ENCODE data around the gene KAZN.

KAZN gene

DNA sequence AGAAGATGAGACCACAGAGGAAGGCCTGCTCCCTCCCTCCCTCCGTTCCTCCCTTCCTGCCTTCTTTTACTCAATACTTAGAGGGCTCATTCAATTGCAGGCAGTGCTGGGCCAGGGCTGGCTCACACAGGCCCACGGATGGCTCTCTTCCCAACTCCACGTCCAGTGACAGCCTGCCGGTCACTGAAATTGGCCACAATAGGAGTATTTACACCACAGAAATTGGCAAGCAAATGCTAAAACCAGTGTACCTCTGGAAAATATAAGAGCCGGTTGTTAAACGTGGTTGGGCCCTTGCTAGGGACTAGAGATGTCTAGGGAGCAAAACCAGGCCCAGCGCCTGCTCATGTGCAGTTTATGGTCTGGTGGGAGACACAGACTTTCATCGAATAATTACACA, 482.6 kb downstream of the KAZN start:
- DNase-seq (ENCODE audit: low read depth in 2 of 2), result no peak

DNA sequence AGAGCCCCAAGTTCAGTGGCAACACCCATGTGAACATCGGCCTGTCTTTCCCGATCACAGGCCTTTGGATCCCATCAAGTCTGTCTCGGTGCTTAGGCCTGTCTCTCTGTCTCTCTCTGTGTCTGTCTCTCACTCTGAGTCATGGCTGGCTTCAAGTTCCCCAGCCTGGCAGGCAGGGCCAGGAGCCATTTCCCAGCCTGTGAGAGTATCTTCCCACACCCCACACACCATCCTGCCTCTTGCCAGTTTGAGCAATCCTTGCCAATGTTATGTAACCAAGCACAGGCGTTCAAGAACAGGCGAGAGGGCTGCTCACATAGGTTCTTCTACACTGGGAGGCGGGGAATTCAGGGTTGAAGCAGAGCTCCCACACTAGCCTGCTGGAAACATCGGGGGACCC, 485.1 kb downstream of the KAZN start:
- no peak for DNase-seq (ENCODE audit: low read depth in 2 of 2)

DNA sequence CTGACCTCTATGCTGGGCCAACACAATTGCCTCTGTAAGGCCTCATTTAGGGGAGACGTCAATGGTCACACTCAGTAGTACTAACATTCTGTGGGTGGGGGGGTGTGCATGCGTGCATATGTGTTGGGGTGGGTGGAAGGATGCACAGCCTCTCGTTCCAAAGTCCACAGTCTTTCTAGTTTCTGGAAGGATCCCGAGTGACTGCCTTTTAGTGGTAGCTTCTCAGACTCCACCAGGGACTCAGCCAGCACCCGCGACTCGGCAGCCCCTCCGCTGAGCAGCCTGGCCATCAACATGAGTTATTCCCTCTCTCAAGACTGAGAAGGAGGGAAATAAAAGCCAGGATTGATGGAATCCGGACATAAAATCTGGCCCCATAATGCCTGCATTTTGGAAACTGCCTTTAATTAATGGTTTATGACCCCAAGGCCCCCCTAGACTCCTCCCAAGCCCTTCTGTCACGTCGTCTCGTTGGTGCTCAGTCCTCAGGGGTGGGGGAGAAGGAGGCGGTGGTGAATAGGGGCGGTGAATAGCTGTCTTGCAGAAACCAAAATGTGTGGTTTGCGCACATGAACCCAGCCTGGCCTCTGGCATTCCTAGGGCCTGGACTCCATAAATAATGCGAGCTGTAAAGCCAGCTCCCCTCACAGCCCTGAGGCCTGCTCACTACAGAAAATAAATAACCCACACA, 489.9 kb downstream of the KAZN start:
- no peak for DNase-seq (ENCODE audit: low read depth in 2 of 2)

DNA sequence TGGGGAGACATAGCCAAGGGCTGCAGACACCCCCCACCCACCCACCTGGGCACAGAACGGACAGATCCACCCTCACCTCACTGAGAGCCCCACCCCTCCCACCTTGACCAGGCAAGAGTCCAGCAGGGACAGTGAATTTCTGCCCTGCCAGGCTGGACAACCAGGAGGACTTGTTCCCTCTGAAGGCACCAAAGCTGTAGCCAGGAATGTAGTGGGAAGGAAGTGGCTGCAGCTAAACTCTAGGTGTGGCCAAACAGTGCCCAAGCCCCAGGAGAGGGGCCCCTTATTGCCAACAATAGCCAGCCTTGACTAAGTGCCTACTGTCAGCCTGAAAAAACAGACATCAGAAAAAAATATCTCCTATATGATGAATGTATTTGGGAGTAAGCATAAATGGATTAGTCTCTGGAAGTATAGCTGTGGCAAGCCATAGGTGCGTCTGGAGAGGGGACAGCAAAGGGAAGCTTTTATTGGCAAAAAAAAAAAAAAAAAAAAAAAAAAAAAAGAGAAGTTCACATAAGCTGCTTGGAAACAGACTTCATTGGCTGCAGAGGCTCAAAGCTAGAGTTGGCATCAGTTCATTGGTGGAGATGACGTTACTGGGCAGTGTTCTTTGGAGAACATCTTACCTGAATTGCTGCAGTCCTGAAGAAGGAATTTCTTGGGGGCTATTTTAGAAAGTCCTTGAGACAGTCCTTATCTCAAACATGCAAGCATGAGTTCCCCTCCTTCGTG, 490.9 kb downstream of the KAZN start:
- no peak for DNase-seq (ENCODE audit: low read depth in 2 of 2)

DNA sequence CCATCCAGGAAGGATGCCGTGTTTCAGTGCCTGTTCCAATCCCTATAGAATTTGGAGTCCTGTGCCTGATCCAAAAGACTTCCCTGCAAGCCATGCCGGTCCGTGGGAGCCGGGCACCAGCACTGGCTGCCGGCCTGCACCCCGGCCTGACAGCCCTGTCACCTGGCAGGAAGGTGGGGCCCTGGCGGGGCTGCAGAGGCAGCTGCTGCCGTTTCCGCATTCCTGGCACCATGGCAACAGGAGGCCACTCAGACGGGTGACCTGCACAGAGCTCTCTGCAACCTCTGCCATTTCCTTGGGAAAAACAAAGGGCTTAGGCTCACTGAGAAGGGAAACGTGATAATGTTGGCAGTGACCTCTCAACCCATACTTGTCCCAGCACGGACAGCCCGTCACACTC, 491.9 kb downstream of the KAZN start:
- DNase-seq (ENCODE audit: low read depth in 2 of 2), result peak in 1 of 2 donors; percentile 9

DNA sequence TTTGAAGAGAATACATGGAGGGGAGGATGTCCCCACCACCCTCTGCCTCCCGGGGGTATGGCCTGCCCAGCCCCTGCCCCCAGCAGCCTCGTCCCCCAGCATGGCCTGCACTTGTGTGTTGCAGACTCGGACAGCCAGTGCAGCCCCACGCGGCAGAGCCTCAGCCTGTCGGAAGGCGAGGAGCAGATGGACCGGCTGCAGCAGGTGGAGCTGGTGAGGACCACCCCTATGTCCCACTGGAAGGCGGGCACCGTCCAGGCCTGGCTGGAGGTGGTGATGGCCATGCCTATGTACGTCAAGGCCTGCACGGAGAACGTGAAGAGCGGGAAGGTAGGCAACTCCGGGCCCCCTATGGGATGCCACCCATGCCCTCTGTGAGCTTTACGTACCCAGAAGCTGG, 495.6 kb downstream of the KAZN start:
- DNase-seq (ENCODE audit: low read depth in 2 of 2), result no peak

DNA sequence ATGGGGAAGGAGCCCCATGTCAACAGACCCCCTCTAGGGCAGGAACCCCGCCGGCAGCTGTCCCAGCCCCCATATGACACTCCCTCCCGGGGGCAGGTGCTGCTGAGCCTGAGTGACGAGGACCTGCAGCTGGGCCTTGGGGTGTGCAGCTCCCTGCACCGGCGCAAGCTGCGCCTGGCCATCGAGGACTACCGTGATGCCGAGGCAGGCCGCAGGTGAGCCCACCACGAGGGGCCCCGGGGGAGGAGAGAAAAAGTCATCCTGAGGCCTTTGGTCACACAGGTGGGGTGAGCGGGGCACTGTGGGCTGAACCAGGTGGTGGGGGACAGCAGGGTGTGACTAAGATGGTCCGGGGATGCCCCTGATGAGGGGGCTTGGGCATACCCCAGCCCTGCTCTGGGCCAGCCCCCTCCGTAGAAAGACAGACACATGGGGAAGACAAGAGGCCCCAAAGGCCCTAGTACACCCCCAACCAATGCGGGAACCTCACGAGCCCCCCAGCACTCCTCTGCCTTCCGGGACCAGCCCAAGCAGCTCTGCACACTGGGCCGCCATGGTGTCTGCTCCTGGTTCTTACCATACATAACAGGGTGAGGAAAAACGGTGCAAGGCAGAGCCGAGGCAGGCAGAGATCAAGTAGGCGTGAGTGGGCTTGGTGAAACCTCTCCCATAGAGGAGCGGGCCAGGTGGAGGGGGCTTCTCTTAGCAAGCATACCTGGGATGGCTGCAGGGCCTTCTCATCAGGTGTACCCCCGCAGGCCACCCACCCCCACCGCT, 496.4 kb downstream of the KAZN start:
- no peak for DNase-seq (ENCODE audit: low read depth in 2 of 2)

DNA sequence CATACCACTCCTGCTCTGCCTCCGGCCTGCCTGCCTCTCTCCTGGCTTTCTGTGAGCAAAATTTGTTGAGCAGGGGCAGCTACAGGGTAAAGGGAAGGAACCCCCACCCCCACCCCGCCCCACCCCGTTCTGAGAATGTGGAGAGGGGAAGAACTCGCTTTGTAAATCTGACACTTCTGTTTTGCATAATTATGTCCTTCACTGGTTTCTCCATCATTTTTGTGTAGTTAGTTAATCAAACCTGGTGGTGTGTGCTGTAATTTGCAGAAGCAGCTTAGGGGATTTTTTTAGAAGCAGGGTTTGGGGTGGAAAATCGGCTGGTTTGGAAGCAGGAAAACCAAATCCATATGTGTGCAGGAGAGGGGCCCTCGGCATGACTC, 497.0 kb downstream of the KAZN start:
- no peak for DNase-seq (ENCODE audit: low read depth in 2 of 2)

DNA sequence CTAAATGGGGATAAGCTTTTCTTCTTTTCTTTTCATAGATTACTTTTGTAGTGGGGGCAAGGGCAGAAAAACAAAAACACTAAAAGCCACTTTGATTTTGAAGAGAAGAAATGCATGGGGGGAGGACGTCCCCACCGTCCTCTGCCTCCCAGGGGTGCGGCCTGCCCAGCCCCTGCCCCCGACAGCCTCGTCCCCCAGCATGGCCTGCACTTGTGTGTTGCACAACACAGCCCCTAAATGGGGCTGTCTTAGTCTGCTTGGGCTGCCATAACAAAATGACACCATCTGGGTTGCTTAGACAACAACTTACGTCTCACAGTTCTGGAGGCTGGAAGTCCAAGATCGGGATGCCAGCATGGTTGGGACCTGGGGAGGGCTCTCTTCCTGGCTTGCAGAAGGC, 497.8 kb downstream of the KAZN start:
- no peak for DNase-seq (ENCODE audit: low read depth in 2 of 2)

DNA sequence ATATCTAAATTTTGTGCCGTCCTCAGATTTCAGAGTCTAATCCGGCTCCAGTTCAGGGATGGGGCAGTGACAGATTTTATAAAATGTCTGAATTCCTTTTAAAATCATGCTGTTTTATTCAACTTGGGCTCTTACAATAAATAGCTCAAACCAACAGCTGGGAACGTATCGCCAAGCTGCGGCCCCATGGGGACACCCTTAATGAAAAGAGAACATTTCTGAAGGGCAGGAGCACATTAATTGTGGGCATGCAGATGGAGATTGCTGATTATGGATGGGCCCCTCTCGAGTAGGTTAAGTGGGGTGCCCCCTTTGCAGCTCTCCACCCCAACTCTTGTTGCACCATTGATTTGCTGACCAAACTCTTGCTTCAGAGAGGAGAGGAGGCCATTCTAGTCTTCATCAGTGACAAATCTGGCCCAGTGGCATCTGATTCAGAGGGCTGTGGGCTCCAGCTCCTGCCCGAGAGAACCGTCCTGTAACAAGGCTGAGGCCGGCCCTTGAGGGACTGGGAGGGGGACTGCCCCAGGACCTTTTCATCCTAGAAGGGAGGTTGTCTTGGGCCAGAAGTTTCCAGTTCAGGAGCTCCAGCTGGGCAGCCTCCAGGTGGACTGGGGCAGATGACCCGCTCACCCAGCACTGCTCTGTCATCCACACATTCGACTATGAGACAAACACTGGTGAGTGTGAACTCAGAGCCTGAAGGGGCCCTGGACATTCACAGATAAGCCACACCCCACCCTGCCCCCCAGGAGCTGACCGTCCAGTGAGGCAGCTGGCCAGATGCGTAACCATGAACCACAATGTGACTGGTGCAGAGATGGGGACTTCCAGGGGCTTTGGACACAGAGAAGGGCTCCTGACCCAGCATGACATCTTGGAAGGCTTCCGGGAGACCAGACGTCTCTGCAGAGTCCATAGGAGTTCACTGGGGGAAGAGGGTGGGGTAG, 500.0 kb downstream of the KAZN start:
- DNase-seq (ENCODE audit: low read depth in 2 of 2), result no peak

DNA sequence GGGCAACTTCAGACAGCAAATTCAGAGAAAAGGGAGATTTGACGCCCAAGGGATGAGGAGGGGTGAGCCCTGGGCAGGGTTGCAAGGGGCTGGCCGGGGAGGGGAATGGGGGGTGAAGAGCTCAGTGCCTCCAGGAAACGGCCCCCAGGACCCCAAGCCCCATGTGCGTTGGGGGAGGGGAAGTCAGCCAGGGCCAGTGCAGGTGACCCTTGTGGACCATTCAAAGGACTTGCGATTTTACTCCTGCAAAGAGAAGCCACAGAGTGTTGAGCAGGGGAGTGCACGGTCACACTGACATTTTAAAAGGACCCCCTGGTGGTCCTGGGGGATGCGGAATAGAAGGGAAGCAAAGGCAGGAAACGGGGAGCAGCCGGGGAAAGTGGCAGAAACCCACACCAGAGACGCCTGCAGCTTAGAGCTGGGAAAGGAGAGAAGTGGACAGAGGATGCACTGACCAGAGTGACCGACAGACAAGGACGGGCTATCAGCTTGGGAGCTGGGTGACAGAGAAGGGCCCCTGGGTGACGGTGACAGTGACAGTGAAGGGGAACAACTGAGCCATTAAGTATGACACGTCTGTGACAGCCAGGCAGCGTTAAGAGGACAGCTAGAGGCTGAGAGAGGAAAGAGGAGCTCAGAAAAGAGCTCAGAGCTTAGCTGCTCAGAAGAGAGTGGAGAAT, 501.1 kb downstream of the KAZN start:
- no peak for DNase-seq (ENCODE audit: low read depth in 2 of 2)

DNA sequence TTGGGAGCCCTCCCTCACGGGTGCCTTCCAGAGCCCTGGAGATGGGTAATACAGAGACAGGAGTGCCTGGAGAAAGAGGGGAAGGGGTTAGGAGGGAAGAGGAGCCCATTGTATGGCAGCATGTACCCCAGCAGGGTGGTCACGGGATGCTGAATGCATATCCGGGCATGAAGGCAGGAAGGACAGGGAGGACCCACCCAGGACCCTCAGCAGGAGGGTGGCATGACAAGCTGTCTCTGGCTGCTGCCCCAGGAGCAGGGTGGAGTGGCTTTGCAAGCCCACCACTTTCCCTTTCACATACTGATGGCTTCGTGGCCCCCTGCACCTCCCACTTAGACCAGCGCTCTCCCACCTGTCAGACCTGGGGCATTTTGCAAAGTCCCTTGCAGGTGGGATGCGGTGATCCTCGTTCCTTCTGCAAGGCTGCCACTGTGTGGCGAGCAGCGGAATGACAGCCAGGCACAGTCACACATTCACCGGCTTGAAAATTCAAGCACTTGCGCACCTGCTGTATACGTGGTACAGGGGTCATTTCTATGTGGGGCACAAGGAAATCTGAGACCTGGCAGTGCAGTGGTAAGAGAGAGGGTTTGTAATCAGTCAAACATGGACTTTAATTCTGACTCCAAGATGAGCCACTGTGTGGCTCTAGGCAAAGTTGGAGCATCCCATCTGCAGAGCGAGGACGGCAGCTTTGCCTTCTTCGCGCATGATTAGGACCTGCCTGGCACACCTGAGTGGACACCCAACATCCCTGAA, 501.8 kb downstream of the KAZN start:
- peak; percentile 21 to 26 for DNase-seq (ENCODE audit: low read depth in 2 of 2)

DNA sequence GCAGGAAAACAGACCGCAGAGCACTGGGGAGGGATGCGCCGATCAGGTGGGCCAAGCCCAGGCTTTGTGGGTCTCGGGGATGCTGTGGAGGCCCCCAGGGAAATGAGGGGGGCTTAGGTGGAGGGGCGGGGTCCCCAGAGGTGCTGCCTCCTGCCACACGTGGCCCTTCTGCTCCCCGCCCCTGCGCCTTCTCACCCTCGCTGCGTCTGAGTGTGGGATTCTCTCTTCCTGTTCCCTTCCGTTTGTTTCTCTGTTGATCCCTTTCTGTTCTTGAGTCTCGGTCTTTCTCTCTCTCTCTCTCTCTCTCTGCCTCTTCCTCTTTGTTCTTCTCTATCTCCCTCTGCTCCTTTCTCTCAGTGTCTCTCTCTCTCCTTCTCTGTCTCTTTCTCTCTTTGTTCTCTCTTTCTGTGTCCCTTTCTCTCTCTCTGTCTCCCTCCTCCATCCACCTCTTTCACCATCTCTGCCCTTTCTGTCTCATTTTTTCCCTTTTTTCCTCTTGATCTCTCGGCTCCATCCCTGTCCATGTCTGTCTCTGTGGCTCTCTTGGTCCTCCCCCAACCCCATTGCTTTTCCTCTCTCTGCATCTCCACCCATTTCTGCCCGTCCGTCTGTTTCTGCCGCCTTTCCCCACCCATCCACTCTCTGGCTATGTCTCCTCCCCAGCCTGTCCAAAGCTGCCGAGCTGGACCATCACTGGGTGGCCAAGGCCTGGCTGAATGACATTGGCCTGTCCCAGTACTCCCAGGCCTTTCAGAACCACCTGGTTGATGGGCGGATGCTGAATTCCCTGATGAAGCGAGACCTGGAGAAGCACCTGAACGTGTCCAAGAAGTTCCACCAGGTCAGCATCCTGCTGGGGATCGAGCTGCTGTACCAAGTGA, 502.6 kb downstream of the KAZN start:
- no peak for DNase-seq (ENCODE audit: low read depth in 2 of 2)

DNA sequence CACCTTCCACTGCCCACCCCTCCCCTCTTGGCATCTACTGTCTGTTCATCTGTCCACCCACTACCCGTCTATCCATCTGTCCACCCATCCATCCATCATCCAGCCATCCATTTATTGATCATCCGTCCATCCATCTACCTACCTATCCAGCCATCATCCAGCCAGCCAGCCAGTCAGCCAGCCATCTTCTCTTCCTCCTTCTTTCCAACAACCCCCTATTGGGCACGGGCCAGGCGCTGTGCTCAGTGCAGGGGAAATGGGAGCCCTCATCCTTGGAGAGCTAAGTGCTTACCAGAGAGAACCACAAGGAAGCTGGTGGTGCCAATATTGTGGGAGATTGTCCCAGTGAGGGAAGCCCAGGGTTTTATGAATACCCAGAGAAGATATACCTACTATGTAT, 503.3 kb downstream of the KAZN start:
- no peak for DNase-seq (ENCODE audit: low read depth in 2 of 2)

DNA sequence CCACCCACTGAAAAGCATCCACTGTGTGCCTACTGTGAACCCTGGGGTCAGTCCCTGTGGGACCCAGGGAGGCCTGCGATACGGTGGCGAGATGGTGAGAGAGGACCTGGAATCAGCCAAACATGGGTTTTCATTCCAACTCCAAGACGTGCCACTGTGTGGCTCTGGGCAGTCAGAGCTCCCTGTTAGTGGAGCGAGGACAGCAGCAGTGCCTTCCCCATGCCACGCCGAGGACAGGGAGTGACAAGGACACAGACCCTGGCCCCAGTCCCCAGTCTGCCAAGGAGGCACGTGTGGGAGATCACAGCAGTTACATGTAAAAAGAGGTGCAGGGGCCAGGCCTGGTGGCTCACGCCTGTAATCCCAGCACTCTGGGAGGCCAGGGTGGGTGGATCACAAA, 504.2 kb downstream of the KAZN start:
- DNase-seq (ENCODE audit: low read depth in 2 of 2), result no peak

DNA sequence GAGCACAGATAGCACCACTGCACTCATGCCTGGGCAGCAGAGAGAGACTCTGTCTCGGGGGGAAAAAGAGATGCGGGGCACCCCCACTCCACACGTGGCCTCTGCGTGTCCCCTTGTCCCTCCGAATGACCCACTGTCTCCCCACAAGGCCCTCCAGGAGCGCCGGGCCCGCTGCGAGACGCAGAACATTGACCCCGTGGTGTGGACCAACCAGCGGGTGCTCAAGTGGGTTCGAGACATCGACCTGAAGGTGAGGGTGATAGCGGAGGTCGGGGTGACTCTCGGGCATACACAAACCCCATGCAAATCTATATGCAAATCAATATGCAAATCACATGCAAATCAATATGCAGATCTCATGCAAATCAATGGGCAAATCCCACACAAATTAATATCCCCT, 504.7 kb downstream of the KAZN start:
- DNase-seq (ENCODE audit: low read depth in 2 of 2), result no peak

DNA sequence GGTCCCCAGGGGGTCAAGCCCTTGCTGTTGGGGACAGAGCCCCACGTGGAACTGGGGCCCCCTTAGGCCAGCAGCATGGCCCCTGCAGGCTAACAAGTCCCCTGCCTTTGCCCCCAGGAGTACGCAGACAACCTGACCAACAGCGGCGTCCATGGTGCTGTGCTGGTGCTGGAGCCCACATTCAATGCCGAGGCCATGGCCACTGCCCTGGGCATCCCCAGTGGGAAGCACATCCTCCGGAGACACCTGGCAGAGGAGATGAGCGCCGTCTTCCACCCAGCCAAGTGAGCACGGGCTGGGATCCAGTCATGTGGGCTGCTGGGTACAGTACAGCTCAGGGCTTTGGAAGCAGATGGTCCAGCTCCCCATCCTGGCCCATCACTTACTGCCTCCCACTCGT, 505.4 kb downstream of the KAZN start:
- DNase-seq (ENCODE audit: low read depth in 2 of 2), result no peak

DNA sequence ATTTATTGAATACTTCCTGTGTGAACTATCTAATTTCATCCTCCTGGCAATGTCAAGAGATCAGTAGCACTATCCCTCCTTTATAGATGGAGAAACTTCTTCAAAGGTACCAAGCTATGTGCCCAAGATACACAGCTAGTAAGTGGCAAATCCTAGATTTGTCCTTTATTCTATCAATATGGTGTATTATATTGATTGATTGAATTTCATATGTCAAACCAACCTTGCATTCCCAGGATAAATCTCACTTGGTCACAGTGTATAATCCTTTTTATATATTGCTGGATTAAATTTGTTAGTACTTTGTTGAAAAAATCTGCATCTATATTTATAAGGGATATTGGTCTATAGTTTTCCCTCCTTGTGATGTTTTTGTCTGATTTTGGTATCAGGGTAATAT, 506.3 kb downstream of the KAZN start:
- no peak for DNase-seq (ENCODE audit: low read depth in 2 of 2)

DNA sequence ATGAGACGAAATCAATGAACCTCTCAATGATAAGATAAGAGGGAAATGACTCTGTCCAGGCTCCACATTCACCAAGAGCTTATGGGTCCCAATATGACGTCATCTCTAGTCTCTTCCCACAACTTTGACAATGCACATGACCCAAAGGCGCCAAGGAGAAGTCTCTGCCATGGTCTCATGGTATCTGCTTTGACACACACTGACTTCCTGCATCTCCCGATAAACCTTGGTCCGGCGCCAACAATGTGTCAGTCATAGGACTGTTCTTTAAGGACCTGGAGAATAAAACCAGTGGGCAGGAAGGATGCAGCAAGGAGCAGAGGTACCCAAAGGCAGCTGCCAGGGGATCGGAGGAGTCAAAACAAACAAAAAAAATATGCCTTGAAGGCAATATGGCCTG, 508.1 kb downstream of the KAZN start:
- no peak for DNase-seq (ENCODE audit: low read depth in 2 of 2)
